GM21367 (cell line): ENCODE results near the gene ARID1A.
A peak's percentile ranks its signal among the peaks of the same experiment; 100 is the strongest.
"Not testable (repeated sequence)": the region's sequence is repeated elsewhere in the genome, so short reads cannot be mapped to it uniquely, and the experiment has no call there.

Experiments used
- ATAC-seq: cut with Tn5 transposase; IDR thresholded peaks from one replicate; pipeline ENCODE4 v1.9.1; 2021; ENCODE audit not compliant: unreplicated experiment

Gene ARID1A

GRCh38 chr1:26695356-26696118 is at the start of gene ARID1A:
ARID1A (plus strand) TSS chr1:26696015; CDS start chr1:26696404, 389 bp downstream.
- ATAC-seq: peak; percentile 38

- no peak for ATAC-seq
These were observed 31.0 kb upstream of the ARID1A start for GRCh38 chr1:26664802-26665201.

DNA sequence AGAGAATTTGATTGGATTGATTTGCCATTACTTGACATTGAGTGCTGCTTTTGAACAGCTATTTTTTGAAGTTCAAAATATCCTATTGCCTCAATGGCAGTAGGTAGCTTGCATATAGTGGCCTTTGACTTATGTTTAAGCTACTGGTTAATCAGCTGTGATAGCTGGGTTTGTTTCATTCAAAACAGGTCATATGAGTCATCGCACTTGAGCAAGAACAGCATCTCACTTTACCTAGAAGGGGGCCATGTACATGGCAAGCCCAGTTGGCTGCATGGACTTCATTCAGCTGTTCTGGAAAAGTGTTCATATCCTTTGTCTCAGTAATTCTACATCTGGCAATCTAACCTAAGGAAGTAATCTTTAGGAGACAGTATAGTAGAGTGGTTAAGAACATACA is 29.0 kb upstream of the ARID1A start:
- no peak for ATAC-seq

GRCh38 chr1:26668106-26668786 is 27.6 kb upstream of the ARID1A start:
- not testable (repeated sequence) for ATAC-seq

DNA sequence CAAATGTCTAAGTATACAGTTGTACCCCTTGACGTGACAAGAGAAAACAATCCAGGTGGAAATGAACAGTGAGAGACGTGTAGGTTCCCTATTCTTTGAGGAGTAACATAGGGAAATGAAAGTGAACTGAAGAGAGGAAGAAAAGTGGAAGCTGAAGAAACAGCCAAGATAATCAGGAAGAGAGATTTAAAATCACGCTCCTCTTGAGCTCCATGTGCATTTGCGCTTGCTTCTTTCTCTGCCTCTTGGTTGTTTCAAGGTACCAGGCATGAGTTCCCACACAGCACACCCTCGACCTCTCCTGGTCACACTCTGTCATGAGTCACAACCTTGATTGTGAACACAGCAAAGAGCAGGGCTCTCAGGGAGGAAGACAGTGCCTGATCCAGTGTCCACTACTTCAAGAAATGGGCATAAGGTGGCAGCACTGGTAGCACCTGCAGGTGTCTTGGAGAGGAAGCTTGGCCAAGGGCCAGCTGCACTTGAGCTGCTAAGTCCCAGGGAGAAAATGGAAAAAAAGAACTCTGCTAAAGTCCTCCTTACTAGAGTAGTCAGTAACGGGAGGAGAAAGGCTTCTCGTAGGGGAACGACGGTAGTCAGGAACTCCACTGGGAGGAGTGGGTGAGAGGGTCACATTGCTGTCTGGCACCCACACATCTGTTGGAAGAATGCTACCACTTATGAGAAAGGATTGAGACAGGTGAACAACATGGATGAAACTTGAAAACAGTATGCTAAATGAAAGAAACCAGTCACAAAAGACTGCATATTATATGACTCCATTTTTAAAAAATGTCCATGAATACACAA is 18.3 kb upstream of the ARID1A start:
- peak; percentile 65 for ATAC-seq

DNA sequence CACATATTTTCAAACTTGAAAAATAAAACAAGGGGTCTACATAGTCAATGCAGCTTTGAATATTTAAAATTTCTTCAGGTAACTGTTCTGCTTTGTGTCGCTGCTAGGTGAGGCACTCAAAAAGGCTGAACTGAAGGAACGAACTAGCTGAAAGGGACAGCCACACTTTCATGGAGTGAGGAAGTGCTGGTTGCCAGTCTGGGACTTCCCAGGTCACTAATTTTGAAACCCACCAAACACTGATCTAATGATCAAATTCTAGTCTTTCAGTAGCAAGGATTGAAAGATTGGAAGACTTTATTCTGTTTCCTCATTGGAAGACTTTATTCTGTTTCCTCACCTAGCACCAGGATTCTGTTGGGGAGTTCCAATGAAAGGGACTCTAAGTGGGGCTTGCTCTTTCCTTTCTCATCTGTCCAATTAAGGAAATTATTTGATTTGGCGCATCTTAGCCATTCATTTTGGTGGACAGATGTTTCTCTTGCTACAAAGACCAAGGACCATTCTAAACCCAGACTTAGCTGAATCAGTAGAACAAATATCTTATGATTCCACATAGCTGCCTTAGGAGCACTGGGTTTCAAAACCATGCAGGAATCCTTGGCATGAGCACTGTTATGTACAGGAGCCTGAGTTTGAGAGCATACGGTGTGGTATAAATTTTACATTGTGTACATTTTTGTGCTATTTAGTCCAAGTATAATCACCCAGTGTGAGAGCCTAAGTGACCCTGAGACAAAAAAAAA is 10.9 kb upstream of the ARID1A start:
- ATAC-seq: no peak

GRCh38 chr1:26686795-26687194 is 9.0 kb upstream of the ARID1A start:
- ATAC-seq: no peak

- ATAC-seq: no peak
These were observed 6.3 kb upstream of the ARID1A start for GRCh38 chr1:26689504-26689903.

GRCh38 chr1:26690157-26690556 is 5.7 kb upstream of the ARID1A start:
- no peak for ATAC-seq

- no peak for ATAC-seq
These were observed 5.2 kb upstream of the ARID1A start for GRCh38 chr1:26690576-26691031.

DNA sequence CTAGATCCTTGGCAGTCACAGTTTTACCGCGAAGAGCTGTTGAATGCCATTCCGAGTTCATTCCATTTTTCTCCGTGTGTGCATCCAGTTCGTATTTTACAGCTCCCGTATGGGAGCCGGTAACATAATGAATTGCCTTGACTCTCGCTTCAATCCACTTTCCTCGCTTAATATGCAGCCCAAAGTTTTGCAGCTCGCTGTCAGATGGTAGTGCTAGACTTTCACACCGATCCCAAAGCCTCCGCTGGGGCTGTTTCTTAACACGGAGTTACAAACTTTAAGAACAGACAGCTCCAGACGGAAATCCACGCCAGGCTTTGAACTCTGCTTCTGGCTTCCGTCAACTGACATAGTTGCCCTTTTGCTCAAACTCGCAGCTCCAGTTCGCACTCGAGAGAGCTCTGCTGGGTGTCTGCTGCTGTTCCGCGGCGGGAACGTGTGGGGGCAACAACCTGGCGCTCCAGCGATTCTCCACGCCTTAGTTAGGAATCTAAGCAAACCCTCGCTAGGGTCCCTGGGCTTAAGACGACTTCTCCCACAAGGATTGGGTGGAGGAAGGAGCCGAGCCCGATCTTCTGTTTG is 3.5 kb upstream of the ARID1A start:
- ATAC-seq: no peak

DNA sequence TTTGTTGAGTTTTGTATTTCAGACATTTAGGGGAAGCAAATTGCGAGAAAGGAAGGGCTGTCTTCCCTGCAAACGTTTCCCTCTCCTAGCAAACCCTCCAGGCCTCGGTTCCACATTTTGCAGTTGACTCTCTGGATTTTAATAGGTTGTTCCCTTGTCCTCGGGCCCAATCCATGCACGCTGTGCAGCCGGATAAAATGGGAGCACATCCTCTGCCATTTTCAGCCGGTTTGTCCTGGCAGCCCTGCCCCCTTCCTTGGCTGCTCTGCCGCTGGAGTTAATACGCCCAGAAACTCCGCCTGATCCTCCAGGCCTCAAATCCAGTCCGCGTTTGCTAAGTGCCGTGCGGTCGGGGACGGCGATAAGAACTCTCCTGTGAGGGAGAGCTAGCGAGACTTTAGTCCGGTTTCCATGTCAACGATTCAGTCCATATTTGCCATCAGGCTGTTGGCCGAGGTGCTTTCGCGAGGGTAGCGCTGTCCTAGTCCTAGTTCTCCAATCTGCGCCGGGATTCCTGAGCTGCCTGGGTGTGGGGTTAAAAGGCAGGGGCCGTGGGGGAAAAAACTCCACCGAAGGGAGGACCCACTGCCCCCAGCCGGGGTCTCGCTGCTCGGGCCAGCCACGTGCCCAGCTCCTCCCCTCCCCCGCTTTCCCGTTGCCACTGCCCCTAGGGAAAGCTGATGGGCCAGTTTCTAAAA is 2.9 kb upstream of the ARID1A start:
- ATAC-seq: peak; percentile 30

DNA sequence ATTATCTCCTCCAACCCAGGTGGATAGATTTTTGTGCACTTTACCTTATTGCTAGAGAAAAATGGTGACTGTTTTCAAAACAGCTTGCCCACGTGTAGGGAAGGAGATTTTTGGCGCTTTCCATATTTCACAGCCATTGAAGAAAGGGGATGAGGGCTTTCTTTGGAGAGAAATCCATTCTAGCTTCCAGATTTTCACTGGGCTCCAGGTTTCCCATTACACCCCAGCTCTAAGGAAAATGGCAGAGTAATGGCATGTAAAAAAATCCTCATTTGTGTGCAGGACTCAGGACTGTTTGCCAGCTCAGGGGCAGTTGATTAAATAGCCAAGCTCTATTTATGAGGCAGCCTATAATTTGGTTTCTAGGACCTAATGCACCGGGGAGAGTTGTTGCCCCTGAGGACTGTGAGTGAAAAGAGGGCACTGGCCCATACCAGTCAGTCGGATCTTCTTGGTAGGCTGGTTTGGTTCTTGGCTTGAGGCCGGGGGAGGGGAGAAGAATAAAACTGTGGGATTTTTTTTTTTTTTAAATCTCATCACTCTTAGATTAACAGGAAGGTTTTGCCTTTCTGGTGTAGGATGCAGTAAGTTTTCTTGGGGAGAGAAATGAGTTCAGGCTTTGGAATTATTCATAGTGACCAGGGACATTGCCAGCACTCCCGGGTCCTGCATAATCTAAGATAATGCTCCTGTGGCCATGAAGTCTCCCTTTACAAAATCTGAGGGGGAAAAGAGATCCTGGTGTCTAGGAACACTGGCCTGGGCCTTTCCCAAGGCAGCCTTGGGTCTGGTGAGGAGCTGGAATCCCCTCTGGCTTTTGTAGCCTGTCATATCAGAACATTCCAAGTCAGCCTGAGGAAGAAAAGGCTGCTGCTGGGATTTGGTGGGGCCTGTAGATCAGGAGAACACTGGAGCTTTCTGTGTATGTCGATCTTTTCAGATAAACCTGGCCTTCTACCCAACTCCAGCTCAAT is 1.9 kb upstream of the ARID1A start:
- no peak for ATAC-seq

GRCh38 chr1:26694638-26695355 is 1.0 kb upstream of the ARID1A start:
- no peak for ATAC-seq

- no peak for ATAC-seq
These were observed 371 bp downstream of the ARID1A start for GRCh38 chr1:26696119-26696653.

- no peak for ATAC-seq
These were observed 1.0 kb downstream of the ARID1A start for GRCh38 chr1:26696654-26697430.

DNA sequence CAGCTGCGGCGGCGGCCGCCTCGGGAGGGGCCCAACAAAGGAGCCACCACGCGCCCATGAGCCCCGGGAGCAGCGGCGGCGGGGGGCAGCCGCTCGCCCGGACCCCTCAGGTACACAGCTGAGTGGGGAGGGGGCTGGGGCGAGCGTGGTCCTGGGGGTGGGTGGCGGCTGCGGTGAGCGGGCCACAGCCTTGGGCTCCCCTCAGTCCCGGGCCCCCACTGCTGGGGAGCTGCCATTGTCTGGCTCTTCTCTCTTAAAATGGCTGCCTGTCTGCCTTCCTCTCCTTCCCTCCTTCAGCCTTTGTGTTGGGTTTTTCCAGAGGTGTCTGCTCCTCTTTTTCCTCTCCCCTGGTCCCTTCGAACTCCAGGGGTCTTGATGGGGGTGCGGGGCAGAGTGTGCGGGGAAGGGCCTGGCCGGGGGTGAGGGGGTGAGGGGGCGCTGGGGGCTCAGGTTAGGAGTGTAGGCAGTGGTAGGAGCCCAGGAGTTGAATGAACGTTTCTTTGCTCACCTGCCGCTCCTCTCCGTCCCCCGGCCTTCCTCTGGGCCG is 1.7 kb downstream of the ARID1A start:
- ATAC-seq: no peak
